ENCODE measurements around the gene SH3D19. TPM values are rescaled to one million over a fixed set of nuclear protein-coding genes. Genes with fewer than 3 reads are reported as not detected.

SH3D19 gene
- total RNA-seq, 2 experiments from 2014 or later, result not detected

GRCh38 chr4:151358266-151358665 is 32.9 kb upstream of the SH3D19 start:
- DNase-seq (ENCODE audit: low spot score), result no peak
- no TSS peak for BruUV-seq (replicated peaks)
- H3K79me2 ChIP-seq (ENCODE audit: insufficient read depth, low read depth, low read length), result no peaks in the 10 kb centered on the region
- H3K4me3 ChIP-seq (ENCODE audit: low read depth, low read length, poor library complexity, severe bottlenecking), result no peak overlapping the region
- no peaks in the 10 kb centered on the region for H3K4me1 ChIP-seq (ENCODE audit: insufficient read depth, low read length, poor library complexity, severe bottlenecking)
- intact Hi-C loops (cut with micrococcal nuclease; ENCODE audit: unreplicated experiment), result no loop called here
- no peak for TF ChIP-seq CTCF (conservative IDR thresholded peaks at IDR 0.05; ENCODE audit: low read length)
- TF ChIP-seq EZH2phosphoT487 (IDR thresholded peaks at IDR 0.05; ENCODE audit: borderline replicate concordance, low read depth, low read length), result no peak
- no peaks in the 10 kb centered on the region for H4K20me1 ChIP-seq (ENCODE audit: insufficient read depth, low read length)
- no peak overlapping the region for H3K4me2 ChIP-seq (ENCODE audit: low read length)
- ChIA-PET CTCF (ENCODE audit: unreplicated experiment) (no interaction called here), POLR2A (no interaction called here)
- H2AFZ ChIP-seq (ENCODE audit: low read length), result no peak overlapping the region
- no peaks in the 10 kb centered on the region for H3K36me3 ChIP-seq (ENCODE audit: insufficient read depth, low read length)
- H3K9me3 ChIP-seq (ENCODE audit: low read length), result no peaks in the 10 kb centered on the region
- no peak overlapping the region for H3K27ac ChIP-seq (ENCODE audit: low read depth, low read length, poor library complexity, severe bottlenecking)
- H3K9me2 ChIP-seq (ENCODE audit: insufficient read depth, low read length), result no peaks in the 10 kb centered on the region

DNA sequence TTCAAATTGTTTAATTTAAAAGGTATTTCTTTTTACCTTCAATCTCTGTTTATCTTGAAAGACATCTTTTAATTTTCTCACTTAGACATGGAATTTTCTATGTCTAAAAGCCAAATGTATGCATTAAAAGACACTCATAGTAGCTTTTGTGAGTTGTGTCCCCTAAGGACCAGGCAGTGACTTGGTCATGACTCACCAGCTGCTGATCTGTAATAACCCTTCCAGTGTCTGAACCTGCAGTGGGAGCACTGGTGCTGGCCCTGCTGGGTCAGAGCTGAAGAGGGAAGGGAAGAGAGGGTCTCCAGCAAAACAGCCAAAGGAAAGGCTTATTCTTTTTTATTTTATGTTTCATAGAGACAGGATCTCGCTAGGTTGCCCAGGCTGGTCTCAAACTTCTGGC is 31.1 kb upstream of the SH3D19 start:
- ChIA-PET CTCF (ENCODE audit: unreplicated experiment) (no interaction called here), POLR2A (no interaction called here)
- Histone ChIP-seq H3K79me2 (ENCODE audit: insufficient read depth, low read depth, low read length) (no peaks in the 10 kb centered on the region), H3K4me3 (ENCODE audit: low read depth, low read length, poor library complexity, severe bottlenecking) (no peak overlapping the region), H3K4me2 (ENCODE audit: low read length) (no peak overlapping the region), H3K9me3 (ENCODE audit: low read length) (no peaks in the 10 kb centered on the region), H3K27ac (ENCODE audit: low read depth, low read length, poor library complexity, severe bottlenecking) (no peak overlapping the region), H3K4me1 (ENCODE audit: insufficient read depth, low read length, poor library complexity, severe bottlenecking) (no peaks in the 10 kb centered on the region), H4K20me1 (ENCODE audit: insufficient read depth, low read length) (no peaks in the 10 kb centered on the region), H2AFZ (ENCODE audit: low read length) (no peak overlapping the region), H3K9me2 (ENCODE audit: insufficient read depth, low read length) (no peaks in the 10 kb centered on the region), H3K36me3 (ENCODE audit: insufficient read depth, low read length) (no peaks in the 10 kb centered on the region)
- no peak for DNase-seq (ENCODE audit: low spot score)
- BruUV-seq (replicated peaks), result no TSS peak
- intact Hi-C loops (cut with micrococcal nuclease; ENCODE audit: unreplicated experiment), result no loop called here
- no peak for TF ChIP-seq EZH2phosphoT487 (IDR thresholded peaks at IDR 0.05; ENCODE audit: borderline replicate concordance, low read depth, low read length)
- no peak for TF ChIP-seq CTCF (conservative IDR thresholded peaks at IDR 0.05; ENCODE audit: low read length)

- Histone ChIP-seq H2AFZ (ENCODE audit: low read length) (no peak overlapping the region), H3K79me2 (ENCODE audit: insufficient read depth, low read depth, low read length) (no peaks in the 10 kb centered on the region), H3K9me2 (ENCODE audit: insufficient read depth, low read length) (no peaks in the 10 kb centered on the region), H3K4me1 (ENCODE audit: insufficient read depth, low read length, poor library complexity, severe bottlenecking) (no peaks in the 10 kb centered on the region), H3K27ac (ENCODE audit: low read depth, low read length, poor library complexity, severe bottlenecking) (no peak overlapping the region), H3K9me3 (ENCODE audit: low read length) (no peaks in the 10 kb centered on the region), H4K20me1 (ENCODE audit: insufficient read depth, low read length) (no peaks in the 10 kb centered on the region), H3K36me3 (ENCODE audit: insufficient read depth, low read length) (no peaks in the 10 kb centered on the region), H3K4me2 (ENCODE audit: low read length) (no peak overlapping the region), H3K4me3 (ENCODE audit: low read depth, low read length, poor library complexity, severe bottlenecking) (no peak overlapping the region)
- POLR2A ChIA-PET, result no interaction called here
- intact Hi-C loops (cut with micrococcal nuclease; ENCODE audit: unreplicated experiment), result no loop called here
- CTCF ChIA-PET (ENCODE audit: unreplicated experiment), result no interaction called here
- TF ChIP-seq CTCF (conservative IDR thresholded peaks at IDR 0.05; ENCODE audit: low read length), result no peak
- no peak for TF ChIP-seq EZH2phosphoT487 (IDR thresholded peaks at IDR 0.05; ENCODE audit: borderline replicate concordance, low read depth, low read length)
- BruUV-seq (replicated peaks), result no TSS peak
- DNase-seq (ENCODE audit: low spot score), result no peak
Observed at GRCh38 chr4:151355155-151355554, 29.8 kb upstream of the SH3D19 start.

Data from OCI-LY7 (cell line).